DOHH2 (cell line): ENCODE measurements around the gene TSPAN11.

ENCODE experiments used
- CTCF ChIP-seq: fragments of 200-600 bp; sonication (generic); IDR thresholded peaks from one replicate; pipeline ENCODE4 v1.5.1; 2014; ENCODE audit warnings: antibody characterized with exemption, mild to moderate bottlenecking, low read depth, low read length; ENCODE audit not compliant: poor library complexity, severe bottlenecking
- EZH2phosphoT487 ChIP-seq: fragments of 200-600 bp; sonication (generic); IDR thresholded peaks from 2 replicates; pipeline ENCODE4 v1.6.1; 2017; ENCODE audit warnings: borderline replicate concordance, mild to moderate bottlenecking, antibody characterized with exemption, low read length, moderate library complexity, mixed read lengths

DNA sequence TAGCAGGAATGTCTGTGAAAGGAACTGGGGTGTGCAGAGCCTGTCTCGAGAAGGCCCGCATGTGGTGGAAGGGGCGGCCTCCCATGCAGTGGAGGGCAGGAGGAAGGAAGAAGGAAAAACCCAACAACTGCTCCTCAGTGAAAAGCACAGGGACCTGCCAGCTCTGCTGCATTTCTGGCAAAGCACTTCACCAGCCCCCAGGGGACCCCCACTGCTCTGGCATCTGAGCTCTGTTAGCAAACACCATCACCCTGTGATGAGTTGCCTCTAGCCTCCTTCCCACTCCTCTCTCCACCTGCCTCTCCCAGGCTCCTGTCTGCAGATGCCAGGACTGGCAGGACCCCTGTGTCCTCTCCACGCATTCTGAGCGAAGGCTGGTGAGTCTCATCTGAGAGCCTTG is 78.1 kb downstream of the TSPAN11 start:
- TF ChIP-seq CTCF (no peak), EZH2phosphoT487 (no peak)
